Airway epithelial cell (primary cell): ENCODE data around the gene MYBPC2. TPM values are rescaled to one million over a fixed set of nuclear protein-coding genes. Genes with fewer than 3 reads are reported as not detected.

Experiments
- total RNA-seq: library from RNA; depleted of rRNA; stranded (reverse); fragments of >200 nt; gene quantifications from 2 replicates; pipeline ENCODE4 v1.2.3, GENCODE V29; 2015

The MYBPC2 gene
- not detected in 2 replicates for total RNA-seq

DNA sequence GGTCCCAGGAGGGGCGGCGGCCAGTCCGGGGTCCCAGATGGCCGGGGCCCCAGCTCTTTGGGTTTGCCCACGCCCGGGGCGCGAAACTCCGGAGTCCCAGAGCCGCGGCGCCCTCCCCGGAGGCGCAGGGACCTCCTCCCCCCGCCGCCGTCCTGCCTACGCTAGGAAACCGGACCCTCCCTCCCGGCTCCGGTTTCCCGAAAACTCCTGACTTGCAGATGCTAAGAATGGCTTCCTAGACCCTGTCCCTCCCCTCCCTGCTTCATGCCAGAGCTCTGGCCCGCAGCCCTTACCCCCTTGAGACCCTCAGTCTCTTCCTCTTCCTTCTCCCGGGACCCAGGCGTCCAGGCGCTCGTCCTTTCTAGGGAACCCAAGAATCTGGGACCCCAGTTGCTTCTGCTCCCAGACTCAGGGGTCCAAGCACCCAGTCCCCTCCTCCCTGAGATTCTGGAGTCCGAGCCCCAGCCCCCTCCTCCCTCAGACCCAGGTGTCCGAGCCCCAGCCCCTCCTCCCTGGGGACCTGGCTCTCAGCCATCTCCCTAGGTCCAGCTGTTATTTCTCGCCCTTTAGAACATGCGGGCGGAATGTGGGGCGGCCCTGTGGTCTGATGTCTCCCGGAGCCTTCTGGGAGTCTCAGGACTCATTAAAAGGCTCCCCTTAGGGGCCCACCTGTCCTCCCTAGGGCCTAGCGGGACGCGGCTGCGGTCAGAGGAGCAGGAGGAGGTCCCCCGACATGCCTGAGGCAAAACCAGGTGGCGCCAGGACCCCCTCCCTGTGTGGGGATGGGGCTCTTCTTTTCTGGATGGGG lies at the start of gene MYBPC2:
Gene MYBPC2, plus strand, starts transcription at position 672 of the 808 bp plus-strand sequence. Its CDS starts 62 bp downstream, at position 734.

DNA sequence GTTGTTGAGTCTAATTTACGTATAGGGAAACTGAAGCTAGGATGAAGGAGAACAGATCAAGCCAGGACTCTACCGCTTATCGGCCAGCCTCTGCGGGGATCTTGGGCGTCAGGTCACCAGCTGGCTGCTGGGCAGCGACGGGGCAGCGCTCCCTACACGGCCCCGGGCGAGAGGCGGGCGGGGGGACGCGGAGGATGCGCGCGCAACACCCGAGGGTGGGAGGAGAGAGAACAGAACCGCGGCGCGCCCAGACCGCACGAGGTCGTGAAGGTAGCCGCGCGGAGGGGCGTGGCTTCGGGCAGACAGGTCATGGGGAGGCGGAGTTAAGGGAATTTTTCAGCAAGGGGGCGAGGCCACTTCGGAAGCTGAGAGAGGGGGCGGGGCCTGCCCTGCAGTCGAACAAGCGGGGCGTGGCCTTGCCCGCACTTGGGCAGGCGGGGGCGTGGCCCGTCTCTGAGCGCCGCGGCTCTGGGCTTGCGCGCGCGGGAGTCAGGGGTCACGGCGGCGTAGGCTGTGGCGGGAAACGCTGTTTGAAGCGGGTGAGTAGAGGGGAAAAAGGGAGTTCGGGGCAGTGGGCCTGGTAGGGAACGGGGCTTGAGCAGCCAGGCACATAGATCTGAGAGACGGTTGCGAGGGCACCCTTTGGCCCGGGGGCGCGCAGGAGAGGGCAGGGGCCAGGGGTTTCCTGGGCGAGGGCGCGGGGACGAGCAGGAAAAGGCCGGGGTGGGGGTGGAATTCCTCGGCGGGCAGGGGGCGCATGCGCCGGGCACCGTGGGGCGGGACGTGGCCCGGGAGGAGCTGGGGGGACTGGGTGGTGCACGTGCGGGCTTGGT lies 48.6 kb upstream of the MYBPC2 start, which contains the start of gene POLD1:
Gene POLD1, plus strand, starts transcription at position 496 of the 833 bp plus-strand sequence. CDS start 14,505 bp downstream, outside the sequence.

DNA sequence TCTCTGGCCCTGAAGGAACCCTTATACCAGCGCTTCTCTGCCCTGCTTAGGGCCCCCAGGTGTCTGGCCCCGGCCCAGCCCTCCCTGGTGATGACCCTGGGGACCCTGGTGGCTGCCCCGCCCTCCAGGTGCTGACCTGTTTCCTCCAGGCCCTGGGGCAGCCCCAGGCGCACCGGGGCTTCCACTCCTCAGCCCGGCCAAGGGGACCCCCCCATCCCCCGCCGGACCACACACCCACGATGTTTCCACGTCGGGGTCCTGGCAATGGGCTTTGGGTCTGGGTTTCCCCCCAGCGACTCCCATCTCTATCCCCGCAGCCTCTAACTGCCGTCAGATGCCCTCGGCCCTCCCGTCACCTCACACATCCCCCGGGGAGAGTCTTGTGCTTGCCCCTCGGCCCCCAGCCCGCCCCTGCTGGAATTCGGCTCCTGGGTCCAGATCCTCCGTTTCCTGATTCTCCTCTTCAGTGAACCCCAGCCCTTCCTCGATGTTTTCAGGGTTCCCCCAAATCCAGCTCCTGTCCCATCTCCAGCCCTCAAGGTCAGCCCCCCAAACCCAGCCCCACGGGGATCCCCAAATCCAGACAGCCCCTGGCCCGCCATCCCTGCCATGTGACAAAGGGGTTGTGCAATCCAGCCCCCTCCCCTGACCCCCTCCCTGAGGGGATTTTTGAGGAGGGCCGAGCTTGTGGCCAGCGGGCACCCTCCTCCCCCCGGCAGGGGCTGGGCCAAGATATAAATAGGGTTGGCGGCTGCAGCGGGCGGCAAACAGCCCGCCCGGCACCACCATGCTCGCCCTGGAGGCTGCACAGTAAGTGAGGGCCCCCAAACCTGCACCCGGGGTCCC lies 14.3 kb upstream of the MYBPC2 start, which contains the start of gene SPIB:
Gene SPIB, plus strand, starts transcription at position 763 of the 846 bp plus-strand sequence. Its CDS starts 25 bp downstream, at position 788.

DNA sequence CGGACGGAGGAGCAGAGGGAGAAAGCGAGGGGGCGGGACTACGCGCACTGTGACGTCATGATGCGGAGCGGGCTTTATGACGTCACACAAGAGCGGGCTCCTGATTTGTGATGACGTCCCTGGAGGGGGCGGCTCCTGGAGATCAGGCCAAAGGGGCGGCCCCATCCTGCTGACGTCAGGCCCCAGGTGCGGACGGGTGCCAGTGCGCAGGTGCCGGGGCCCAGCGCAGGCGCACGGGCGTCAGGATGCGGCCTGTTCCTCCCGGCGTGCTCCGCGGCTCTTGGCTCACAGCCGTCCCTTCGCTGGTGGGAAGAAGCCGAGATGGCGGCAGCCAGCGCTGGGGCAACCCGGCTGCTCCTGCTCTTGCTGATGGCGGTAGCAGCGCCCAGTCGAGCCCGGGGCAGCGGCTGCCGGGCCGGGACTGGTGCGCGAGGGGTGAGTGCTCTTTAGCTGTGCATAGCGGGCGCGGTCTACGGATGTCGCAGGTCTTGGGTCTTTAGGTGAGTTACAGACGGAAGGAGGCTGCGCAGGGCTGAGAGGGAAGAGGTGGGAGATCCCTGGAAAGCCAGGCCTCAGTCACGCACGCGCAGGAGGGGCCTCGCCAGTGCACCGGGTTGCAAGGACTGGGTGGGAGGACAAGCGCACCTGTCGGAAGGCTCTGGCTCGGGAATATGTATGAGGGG lies 43.7 kb downstream of the MYBPC2 start, which contains the start of the genes EMC10 and GARIN5A:
Gene EMC10, plus strand, starts transcription at position 284 of the 683 bp plus-strand sequence. Its CDS starts 38 bp downstream, at position 322.
Gene GARIN5A, minus strand, starts transcription at position 625 of the 683 bp plus-strand sequence. Its CDS starts 460 bp downstream, at position 165.

DNA sequence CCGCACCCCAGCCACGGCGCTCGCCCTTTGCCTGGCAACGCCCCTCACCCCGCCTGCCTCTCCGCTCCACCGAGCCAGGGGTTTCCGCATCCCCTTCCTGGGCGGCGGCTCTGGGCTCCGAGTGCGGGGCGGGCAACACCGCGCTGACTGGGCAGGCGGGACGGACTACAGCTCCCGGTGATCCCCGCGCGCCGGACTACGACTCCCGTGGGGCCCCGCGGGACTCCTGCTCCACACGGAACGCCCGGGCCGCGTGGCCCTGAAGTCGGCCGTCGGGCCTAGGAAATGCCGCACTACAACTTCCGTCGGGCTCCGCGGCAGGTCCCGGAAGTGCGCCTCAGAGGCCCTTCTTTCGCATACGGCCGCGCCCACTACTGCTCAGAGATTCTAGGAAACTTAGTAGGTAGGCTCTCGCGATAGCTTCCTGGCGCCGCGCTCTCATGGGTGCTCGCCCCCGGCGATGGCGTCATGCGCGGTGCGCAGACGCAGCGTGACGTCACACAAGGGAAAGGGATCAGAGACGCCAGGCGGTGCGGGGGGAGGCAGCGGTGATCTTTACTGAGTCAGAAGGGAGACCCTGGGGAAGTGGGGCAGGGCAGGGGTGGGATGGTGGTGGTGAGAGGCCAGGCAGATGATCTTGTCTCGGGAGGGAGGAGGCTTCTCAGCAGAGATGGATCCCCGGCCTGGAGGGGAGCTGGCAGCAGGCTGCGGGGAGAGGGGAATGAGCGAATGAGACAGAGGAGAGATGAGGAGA lies 78.6 kb downstream of the MYBPC2 start, which contains the start of gene JOSD2:
Gene JOSD2, minus strand, starts transcription at position 123 of the 754 bp plus-strand sequence. CDS start 760 bp downstream, outside the sequence.

DNA sequence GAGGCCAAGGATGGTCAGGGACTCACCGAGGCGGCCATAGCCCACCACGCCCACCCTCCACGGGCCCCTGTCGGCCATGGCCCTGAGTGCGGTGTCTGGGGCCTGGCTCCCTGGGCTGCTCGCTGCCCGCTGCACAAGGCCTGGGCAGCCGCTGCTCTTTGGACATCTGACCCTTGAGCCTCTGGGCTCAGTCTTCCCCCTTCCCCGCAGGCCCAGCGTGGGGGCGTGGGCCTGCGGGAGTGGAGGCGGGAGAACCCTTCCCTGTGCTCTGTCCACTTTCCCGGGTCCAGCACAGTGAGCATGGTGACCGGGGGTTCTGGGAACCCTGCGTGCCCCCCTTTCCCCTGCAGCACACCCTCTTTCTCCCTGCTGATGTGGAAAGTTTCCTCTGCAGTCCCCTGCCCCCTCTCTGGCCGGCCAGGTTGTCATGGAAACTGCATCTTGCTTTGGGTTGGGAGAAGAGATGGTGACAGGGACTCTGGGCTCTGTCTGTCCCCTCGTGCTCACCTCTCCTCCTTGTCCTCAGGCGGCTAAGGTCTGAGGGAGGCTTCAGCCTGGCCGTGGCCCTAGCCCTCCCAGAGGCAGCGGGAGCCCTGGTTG lies 81.2 kb downstream of the MYBPC2 start, which contains the start of gene ASPDH:
Gene ASPDH, minus strand, starts transcription at position 168 of the 600 bp plus-strand sequence. Its CDS starts 90 bp downstream, at position 78.

Other genes with a start within 250 kb of the MYBPC2 start
- 43.9 and 49.5 TPM in 2 replicates for gene MYH14, start 229.3 kb upstream of the MYBPC2 start, total RNA-seq
- 0.14 TPM in 2 replicates for gene KCNC3, start 103.5 kb upstream of the MYBPC2 start, total RNA-seq
- gene NAPSA, start 67.3 kb upstream of the MYBPC2 start, total RNA-seq: 0.56 and 1.1 TPM in 2 replicates
- gene NR1H2, start 56.4 kb upstream of the MYBPC2 start, total RNA-seq: 54.0 and 64.3 TPM in 2 replicates
- gene POLD1, start 48.5 kb upstream of the MYBPC2 start, total RNA-seq: 52.4 and 60.2 TPM in 2 replicates
- gene SPIB, start 14.0 kb upstream of the MYBPC2 start, total RNA-seq: not detected in 2 replicates
- gene EMC10, start 43.6 kb downstream of the MYBPC2 start, total RNA-seq: 59.8 and 84.2 TPM in 2 replicates
- gene GARIN5A, start 44.0 kb downstream of the MYBPC2 start, total RNA-seq: 1.5 TPM in 1 of 2 replicates, not detected in the other
- 30.2 and 39.1 TPM in 2 replicates for gene JOSD2, start 78.3 kb downstream of the MYBPC2 start, total RNA-seq
- gene ASPDH, start 81.0 kb downstream of the MYBPC2 start, total RNA-seq: not detected in 2 replicates
- 0.07 TPM in 1 of 2 replicates, not detected in the other for gene LRRC4B, start 135.5 kb downstream of the MYBPC2 start, total RNA-seq
- gene SYT3, start 207.0 kb downstream of the MYBPC2 start, total RNA-seq: not detected in 2 replicates
- gene C19orf81, start 216.6 kb downstream of the MYBPC2 start, total RNA-seq: not detected in 2 replicates